ENCODE results near the gene CPD. TPM values are rescaled to one million over a fixed set of nuclear protein-coding genes. Genes with fewer than 3 reads are reported as not detected.

CPD gene
- total RNA-seq: 71.0 and 119 TPM in 2 replicates

DNA sequence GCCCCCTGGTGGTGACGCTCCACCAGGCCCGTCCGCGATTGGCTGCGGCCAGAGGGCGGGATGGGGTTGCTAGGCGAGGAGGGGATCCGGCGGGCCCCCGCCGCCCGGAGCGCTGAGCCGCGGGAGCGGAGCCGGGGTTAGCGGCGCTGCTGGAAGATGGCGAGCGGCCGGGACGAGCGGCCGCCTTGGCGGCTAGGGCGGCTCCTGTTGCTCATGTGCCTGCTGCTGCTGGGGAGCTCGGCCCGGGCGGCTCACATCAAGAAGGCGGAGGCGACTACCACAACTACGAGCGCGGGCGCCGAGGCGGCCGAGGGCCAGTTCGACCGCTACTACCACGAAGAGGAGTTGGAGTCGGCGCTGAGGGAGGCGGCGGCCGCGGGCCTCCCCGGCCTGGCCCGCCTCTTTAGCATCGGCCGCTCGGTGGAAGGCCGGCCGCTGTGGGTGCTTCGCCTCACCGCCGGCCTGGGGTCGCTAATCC is at the start of gene CPD:
Gene CPD, plus strand, starts transcription at position 103 of the 478 bp plus-strand sequence. Its CDS starts 54 bp downstream, at position 157.

DNA sequence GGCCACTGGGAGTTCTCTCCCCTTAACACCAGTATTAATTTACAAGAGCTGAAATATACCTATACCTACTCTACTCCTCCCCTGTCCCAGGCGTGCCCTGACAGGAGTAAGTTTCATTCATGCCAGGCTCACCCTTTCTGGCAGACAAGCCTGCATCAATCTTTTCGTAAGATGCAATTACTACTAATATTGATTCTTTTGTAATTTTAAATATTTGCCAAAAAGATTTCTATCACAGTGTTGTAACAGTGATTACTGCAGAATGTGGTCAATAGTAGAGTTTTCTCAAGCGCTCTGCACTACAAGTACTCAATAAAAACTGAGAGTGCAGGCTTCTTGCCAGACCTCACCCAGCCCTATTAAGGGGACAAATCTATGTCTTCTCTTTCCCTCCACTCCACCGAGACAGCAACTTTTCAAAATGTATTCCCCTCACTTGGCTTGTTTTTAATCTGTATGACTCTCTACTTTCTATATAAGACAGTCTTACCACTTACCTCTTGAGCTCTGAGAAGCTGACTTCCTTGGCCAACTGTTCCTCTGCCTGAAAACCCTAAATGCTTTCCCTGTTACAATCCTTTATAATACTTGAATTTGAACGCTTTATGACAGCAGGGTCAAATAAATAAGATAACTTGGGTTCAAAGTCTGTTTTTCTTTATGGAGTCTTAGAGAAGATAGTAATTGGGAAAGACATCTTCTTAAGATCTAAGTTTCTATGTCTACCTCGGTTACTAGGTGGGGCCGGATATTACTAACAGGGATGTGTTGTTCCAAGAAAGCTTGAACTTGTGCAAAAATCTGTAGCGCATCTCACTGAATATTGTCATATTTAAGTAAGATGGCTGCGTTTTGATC is 45.0 kb upstream of the CPD start, which contains the start of gene TMIGD1:
Gene TMIGD1, minus strand, starts transcription at position 555 of the 858 bp plus-strand sequence. CDS start 1,924 bp downstream, outside the sequence.

DNA sequence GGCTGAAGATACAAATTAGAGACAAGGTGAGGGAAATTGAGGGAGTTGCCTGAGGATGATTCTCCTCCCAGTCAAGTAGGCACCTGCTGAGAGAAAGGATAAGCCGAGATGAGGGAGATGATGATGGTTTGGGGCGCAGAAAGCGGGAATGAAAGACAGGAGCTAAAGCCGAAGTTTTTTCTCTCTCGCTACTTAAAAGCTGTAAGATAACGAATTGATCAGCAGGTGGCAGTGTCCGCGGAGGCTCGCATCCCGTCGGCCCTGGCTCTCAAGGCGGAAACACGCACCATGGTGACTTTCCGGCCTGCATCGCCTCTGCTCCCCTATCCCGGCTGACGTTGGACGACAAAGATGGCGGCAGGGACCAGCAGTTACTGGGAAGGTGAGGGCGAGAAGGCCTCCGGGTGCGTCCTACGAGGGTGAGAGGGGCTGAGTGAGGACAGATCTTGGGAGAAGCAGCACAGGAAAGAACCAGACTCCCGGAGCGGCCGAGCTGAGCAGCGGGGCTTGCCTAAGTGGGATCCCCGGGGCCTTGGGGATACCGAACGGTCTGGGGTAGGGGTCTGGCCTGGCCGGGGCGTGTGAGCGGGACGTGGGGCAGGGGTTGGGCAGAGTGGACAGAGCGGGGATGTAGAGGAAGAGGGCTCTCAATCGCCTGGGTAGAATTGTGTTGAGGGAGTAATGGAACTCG is 98.5 kb downstream of the CPD start, which contains the start of gene GOSR1:
Gene GOSR1, plus strand, starts transcription at position 326 of the 691 bp plus-strand sequence. Its CDS starts 26 bp downstream, at position 352.

Other genes starting within 250 kb of the CPD start
- gene SLC6A4, start 143.2 kb upstream of the CPD start, total RNA-seq: 0.14 and 0.46 TPM in 2 replicates
- gene BLMH, start 87.0 kb upstream of the CPD start, total RNA-seq: 19.6 and 23.1 TPM in 2 replicates
- not detected in 2 replicates for gene TMIGD1, start 44.9 kb upstream of the CPD start, total RNA-seq
- gene GOSR1, start 98.5 kb downstream of the CPD start, total RNA-seq: 11.5 and 20.2 TPM in 2 replicates